MM.1S (cell line): ENCODE results near the gene FKBP1A.
"Not testable (repeated sequence)": the region's sequence is repeated elsewhere in the genome, so short reads cannot be mapped to it uniquely, and the experiment has no call there.

ENCODE experiments used
- DNase-seq: peaks from one replicate; pipeline ENCODE4 v3.0.0-alpha.2; 2015
- H2AFZ ChIP-seq: fragments of 300-600 bp; sonication (generic); 2 replicates; pipeline ENCODE4 v1.6.0; 2016; ENCODE audit warnings: antibody characterized with exemption, low read length
- H3F3A ChIP-seq: fragments of 300-600 bp; sonication (generic); 2 replicates; pipeline ENCODE4 v1.6.1; 2016; ENCODE audit warnings: mild to moderate bottlenecking, antibody characterized with exemption, low read length, moderate library complexity, mixed read lengths; ENCODE audit not compliant: insufficient read depth
- H3K27ac ChIP-seq: fragments of 300-600 bp; sonication (generic); 2 replicates; pipeline ENCODE4 v1.5.1; 2016; ENCODE audit warnings: mild to moderate bottlenecking, low read length
- H3K27me3 ChIP-seq: fragments of 300-600 bp; sonication (generic); replicated peaks from 2 replicates; pipeline ENCODE4 v1.6.0; 2016; ENCODE audit warnings: low read length; ENCODE audit not compliant: insufficient read depth
- H3K36me3 ChIP-seq: fragments of 300-600 bp; sonication (generic); replicated peaks from 2 replicates; pipeline ENCODE4 v1.6.1; 2016; ENCODE audit warnings: mild to moderate bottlenecking, low read length, mixed read lengths; ENCODE audit not compliant: insufficient read depth
- H3K4me1 ChIP-seq: fragments of 300-600 bp; sonication (generic); 2 replicates; pipeline ENCODE4 v1.6.1; 2016; ENCODE audit warnings: low read length, mixed read lengths
- H3K4me2 ChIP-seq: fragments of 300-600 bp; sonication (generic); 2 replicates; pipeline ENCODE4 v1.6.0; 2016; ENCODE audit warnings: low read depth, low read length
- H3K4me3 ChIP-seq: fragments of 300-600 bp; sonication (generic); 2 replicates; pipeline ENCODE4 v1.5.1; 2016; ENCODE audit warnings: low read length, mixed read lengths
- H3K79me2 ChIP-seq: fragments of 300-600 bp; sonication (generic); 2 replicates; pipeline ENCODE4 v1.6.1; 2016; ENCODE audit warnings: mixed run types, low read length, mixed read lengths
- H3K9ac ChIP-seq: fragments of 300-600 bp; sonication (generic); 2 replicates; pipeline ENCODE4 v1.6.1; 2016; ENCODE audit warnings: low read length, mixed read lengths
- H3K9me2 ChIP-seq: fragments of 300-600 bp; sonication (generic); replicated peaks from 2 replicates; pipeline ENCODE4 v1.6.1; 2016; ENCODE audit warnings: mild to moderate bottlenecking, low read length, mixed read lengths; ENCODE audit not compliant: insufficient read depth
- H3K9me3 ChIP-seq: fragments of 300-600 bp; sonication (generic); replicated peaks from 2 replicates; pipeline ENCODE4 v1.6.1; 2016; ENCODE audit warnings: mild to moderate bottlenecking, low read length, mixed read lengths; ENCODE audit not compliant: insufficient read depth
- H4K20me1 ChIP-seq: fragments of 300-600 bp; sonication (generic); 2 replicates; pipeline ENCODE4 v1.6.1; 2016; ENCODE audit warnings: mild to moderate bottlenecking, low read length, moderate library complexity, mixed read lengths; ENCODE audit not compliant: insufficient read depth
- EZH2 ChIP-seq: fragments of 300-600 bp; sonication (generic); optimal IDR thresholded peaks from 2 replicates; pipeline ENCODE3; 2017; ENCODE audit warnings: low read depth, mild to moderate bottlenecking, antibody characterized with exemption, low read length, mixed read lengths
- EZH2phosphoT487 ChIP-seq: fragments of 300-600 bp; sonication (generic); IDR thresholded peaks from 2 replicates; pipeline ENCODE4 v1.6.1; 2018; ENCODE audit warnings: antibody characterized with exemption, low read length
- TF ChIP-seq, protein P1 (sequence below): fragments of 300-600 bp; sonication (generic); IDR thresholded peaks from 2 replicates; pipeline ENCODE4 v1.5.1; 2016; ENCODE audit warnings: antibody characterized with exemption, low read length, mixed read lengths

Gene FKBP1A

DNA sequence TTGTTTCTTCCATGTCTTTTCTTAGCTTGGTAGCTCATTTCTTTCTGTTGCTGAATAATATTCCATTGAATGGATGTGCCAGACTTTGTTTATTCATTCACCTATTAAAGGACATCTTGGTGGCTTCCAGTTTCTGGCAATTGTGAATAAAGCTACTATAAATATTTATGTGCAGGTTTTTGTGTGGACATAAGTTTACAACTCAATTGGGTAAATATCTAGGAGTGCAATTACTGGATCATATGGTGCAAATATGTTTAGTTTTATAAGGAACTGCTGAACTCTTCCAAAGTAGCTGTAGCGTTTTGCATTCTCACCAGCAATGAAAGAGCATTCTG is 47.1 kb downstream of the FKBP1A start:
- no peak overlapping the region for H3K4me2 ChIP-seq
- no peak overlapping the region for H2AFZ ChIP-seq
- H3K79me2 ChIP-seq, result no peaks in the 10 kb centered on the region
- H3K36me3 ChIP-seq, result no peaks in the 10 kb centered on the region
- DNase-seq, result no peak
- no peaks in the 10 kb centered on the region for H3K4me1 ChIP-seq
- H3K4me3 ChIP-seq, result no peak overlapping the region
- H3F3A ChIP-seq, result no peaks in the 10 kb centered on the region
- no peak overlapping the region for H3K9ac ChIP-seq
- TF ChIP-seq EZH2, result no peak
- TF ChIP-seq EZH2phosphoT487, result no peak
- TF ChIP-seq, protein P1, sequence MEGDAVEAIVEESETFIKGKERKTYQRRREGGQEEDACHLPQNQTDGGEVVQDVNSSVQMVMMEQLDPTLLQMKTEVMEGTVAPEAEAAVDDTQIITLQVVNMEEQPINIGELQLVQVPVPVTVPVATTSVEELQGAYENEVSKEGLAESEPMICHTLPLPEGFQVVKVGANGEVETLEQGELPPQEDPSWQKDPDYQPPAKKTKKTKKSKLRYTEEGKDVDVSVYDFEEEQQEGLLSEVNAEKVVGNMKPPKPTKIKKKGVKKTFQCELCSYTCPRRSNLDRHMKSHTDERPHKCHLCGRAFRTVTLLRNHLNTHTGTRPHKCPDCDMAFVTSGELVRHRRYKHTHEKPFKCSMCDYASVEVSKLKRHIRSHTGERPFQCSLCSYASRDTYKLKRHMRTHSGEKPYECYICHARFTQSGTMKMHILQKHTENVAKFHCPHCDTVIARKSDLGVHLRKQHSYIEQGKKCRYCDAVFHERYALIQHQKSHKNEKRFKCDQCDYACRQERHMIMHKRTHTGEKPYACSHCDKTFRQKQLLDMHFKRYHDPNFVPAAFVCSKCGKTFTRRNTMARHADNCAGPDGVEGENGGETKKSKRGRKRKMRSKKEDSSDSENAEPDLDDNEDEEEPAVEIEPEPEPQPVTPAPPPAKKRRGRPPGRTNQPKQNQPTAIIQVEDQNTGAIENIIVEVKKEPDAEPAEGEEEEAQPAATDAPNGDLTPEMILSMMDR, result no peak
- no peaks in the 10 kb centered on the region for H4K20me1 ChIP-seq
- H3K27me3 ChIP-seq, result no peaks in the 10 kb centered on the region
- no peaks in the 10 kb centered on the region for H3K9me3 ChIP-seq
- no peaks in the 10 kb centered on the region for H3K9me2 ChIP-seq
- no peak overlapping the region for H3K27ac ChIP-seq

DNA sequence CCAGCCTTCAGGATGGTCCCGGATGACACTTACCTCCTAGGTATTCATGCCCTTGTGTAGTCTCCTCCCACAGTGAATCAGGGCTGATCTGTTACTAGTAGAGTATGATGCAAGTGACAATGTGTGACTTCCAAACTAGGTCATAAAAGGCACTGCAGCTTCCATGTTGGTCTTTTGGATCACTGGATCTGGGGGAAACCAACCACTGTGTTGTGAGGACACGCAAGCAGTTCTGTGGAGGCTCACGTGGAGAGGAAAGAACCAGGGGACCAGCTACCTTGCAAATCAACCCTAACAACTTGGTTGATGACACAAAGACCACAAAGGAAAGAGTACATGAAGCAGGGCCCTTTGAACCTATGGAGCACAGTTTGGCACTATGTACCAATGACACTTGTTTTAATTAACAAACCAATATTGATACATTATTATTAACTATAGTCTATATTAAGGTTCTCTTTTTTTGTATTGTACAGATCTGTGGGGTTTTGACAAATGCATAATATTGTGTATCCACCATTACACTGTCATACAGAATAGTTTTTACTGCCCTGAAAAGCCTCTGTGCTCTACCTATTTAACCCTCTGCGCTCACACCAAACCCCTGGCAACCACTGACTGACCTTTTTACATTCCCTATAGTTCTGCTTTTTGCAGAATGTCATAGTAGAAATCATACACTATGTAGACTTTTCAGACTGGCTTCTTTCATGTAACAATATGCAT is 47.7 kb downstream of the FKBP1A start:
- Histone ChIP-seq H3K27ac (no peak overlapping the region), H3K9me3 (no peaks in the 10 kb centered on the region), H3K36me3 (no peaks in the 10 kb centered on the region), H3K4me1 (no peaks in the 10 kb centered on the region), H4K20me1 (no peaks in the 10 kb centered on the region), H3K79me2 (no peaks in the 10 kb centered on the region), H3K9me2 (no peaks in the 10 kb centered on the region), H3K27me3 (no peaks in the 10 kb centered on the region), H3K4me2 (no peak overlapping the region), H2AFZ (no peak overlapping the region), H3K4me3 (no peak overlapping the region), H3K9ac (no peak overlapping the region), H3F3A (no peaks in the 10 kb centered on the region)
- TF ChIP-seq EZH2 (no peak), EZH2phosphoT487 (no peak)
- TF ChIP-seq, protein P1, result no peak
- no peak for DNase-seq

DNA sequence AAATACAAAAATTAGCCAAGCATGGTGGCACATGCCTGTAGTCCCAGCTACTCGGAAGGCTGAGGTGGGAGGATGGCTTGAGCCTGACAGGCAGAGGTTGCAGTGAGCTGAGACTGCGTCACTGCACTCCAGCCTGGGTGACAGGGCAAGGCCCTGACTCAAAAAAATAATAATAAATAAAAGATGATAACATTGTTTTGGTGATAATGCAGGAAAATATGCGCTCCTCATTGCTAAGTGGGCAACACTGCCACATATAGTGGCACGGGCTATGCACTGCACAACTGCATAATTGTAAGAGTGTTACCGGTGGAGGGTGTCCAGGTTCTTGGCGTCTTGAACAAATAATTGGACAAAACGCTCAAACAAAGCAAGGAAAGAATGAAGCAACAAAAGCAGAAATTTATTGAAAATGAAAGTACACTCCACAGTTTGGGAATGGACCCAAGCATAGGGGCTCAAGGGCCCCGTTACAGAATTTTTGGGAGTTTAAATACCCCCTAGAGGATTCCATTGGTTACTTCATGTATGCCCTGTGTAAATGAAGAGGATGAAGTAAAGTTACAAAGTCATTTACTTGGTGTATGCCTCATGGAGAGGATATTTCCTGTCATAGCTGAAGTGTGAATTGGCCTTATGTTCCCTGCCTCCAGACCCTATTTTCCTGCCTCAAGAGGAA is 49.3 kb downstream of the FKBP1A start:
- not testable (repeated sequence) for H3K9me3 ChIP-seq

More for the DNA sequence above, 49.3 kb downstream of the FKBP1A start:
- H3K9me2 ChIP-seq, H3K9ac ChIP-seq, H3K4me1 ChIP-seq, H3K79me2 ChIP-seq, H3F3A ChIP-seq, H2AFZ ChIP-seq, H3K36me3 ChIP-seq, H3K4me3 ChIP-seq, DNase-seq, H3K27me3 ChIP-seq, H3K27ac ChIP-seq, H4K20me1 ChIP-seq, H3K4me2 ChIP-seq: not testable (repeated sequence)
